HFFc6 (cell line): ENCODE data around the gene TDRD12. TPM values are rescaled to one million over a fixed set of nuclear protein-coding genes. Genes with fewer than 3 reads are reported as not detected.

Experiments used
- DNase-seq: peaks from one replicate; pipeline ENCODE4 v3.0.0-alpha.2; 2018
- H3K27ac Mint-ChIP-seq: 2 replicates; pipeline ENCODE4 v1.8.0; 2020; ENCODE audit warnings: mild to moderate bottlenecking, mixed read lengths
- H3K27me3 Mint-ChIP-seq: 2 replicates; pipeline ENCODE4 v1.8.0; 2021; ENCODE audit warnings: mild to moderate bottlenecking, moderate library complexity, mixed read lengths; ENCODE audit not compliant: insufficient read depth
- H3K36me3 Mint-ChIP-seq: 2 replicates; pipeline ENCODE4 v1.8.0; 2021; ENCODE audit warnings: low read depth, mixed read lengths
- H3K4me1 Mint-ChIP-seq: 2 replicates; pipeline ENCODE4 v1.8.0; 2020; ENCODE audit warnings: low read depth, mixed read lengths
- H3K4me3 Mint-ChIP-seq: 2 replicates; pipeline ENCODE4 v1.8.0; 2020; ENCODE audit warnings: mild to moderate bottlenecking, moderate library complexity, mixed read lengths
- H3K9me3 Mint-ChIP-seq: 2 replicates; pipeline ENCODE4 v1.8.0; 2020; ENCODE audit warnings: mild to moderate bottlenecking, mixed read lengths
- total RNA-seq, 6 experiments: library from RNA; stranded (reverse); fragmentation: NEBNext Ultra II Directional; extraction: Animal tissue kit (Norgen Biotek cat#: 25700); gene quantifications; 2 replicates in 1 of 6; 3 replicates in 5 of 6; pipeline ENCODE4 v1.2.3, GENCODE V29; 2021
- TF ChIP-seq, protein P1 (sequence below): fragments of 200-600 bp; sonication (generic); IDR thresholded peaks from 2 replicates; pipeline ENCODE4 v1.5.0; 2021; ENCODE audit warnings: antibody characterized with exemption, mild to moderate bottlenecking

TDRD12 gene
- total RNA-seq, 6 experiments from 2014 or later = 0.07 to 0.31 (median 0.18) TPM; not detected in 1

DNA sequence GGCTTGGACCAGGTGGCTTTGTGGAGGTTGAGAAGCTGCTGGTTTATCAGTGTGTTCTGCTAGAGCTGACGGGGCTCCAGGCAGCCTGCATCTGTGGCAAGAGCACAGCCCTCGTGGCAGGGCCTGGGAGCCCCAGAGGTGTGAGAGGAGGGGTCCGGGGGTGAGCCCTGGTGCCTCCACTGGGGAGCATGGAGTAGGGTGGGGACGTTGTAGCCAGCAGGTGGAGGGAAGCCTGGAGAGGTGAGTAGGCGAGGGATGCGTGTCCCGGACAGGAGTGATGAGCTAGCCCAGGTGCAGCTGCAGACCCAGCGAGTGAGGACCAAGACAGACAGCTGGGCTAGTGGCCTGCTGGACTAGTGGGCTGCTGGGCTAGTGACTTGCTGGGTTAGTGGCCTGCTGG, 99.0 kb downstream of the TDRD12 start:
- H3K27ac Mint-ChIP-seq = no peak overlapping the region
- no peaks in the 10 kb centered on the region for H3K4me1 Mint-ChIP-seq
- DNase-seq = no peak
- no peak overlapping the region for H3K4me3 Mint-ChIP-seq
- TF ChIP-seq, protein P1, sequence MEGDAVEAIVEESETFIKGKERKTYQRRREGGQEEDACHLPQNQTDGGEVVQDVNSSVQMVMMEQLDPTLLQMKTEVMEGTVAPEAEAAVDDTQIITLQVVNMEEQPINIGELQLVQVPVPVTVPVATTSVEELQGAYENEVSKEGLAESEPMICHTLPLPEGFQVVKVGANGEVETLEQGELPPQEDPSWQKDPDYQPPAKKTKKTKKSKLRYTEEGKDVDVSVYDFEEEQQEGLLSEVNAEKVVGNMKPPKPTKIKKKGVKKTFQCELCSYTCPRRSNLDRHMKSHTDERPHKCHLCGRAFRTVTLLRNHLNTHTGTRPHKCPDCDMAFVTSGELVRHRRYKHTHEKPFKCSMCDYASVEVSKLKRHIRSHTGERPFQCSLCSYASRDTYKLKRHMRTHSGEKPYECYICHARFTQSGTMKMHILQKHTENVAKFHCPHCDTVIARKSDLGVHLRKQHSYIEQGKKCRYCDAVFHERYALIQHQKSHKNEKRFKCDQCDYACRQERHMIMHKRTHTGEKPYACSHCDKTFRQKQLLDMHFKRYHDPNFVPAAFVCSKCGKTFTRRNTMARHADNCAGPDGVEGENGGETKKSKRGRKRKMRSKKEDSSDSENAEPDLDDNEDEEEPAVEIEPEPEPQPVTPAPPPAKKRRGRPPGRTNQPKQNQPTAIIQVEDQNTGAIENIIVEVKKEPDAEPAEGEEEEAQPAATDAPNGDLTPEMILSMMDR = no peak
- peaks cover 66% of the 10 kb centered on the region for H3K27me3 Mint-ChIP-seq
- H3K36me3 Mint-ChIP-seq = no peaks in the 10 kb centered on the region
- no peaks in the 10 kb centered on the region for H3K9me3 Mint-ChIP-seq

DNA sequence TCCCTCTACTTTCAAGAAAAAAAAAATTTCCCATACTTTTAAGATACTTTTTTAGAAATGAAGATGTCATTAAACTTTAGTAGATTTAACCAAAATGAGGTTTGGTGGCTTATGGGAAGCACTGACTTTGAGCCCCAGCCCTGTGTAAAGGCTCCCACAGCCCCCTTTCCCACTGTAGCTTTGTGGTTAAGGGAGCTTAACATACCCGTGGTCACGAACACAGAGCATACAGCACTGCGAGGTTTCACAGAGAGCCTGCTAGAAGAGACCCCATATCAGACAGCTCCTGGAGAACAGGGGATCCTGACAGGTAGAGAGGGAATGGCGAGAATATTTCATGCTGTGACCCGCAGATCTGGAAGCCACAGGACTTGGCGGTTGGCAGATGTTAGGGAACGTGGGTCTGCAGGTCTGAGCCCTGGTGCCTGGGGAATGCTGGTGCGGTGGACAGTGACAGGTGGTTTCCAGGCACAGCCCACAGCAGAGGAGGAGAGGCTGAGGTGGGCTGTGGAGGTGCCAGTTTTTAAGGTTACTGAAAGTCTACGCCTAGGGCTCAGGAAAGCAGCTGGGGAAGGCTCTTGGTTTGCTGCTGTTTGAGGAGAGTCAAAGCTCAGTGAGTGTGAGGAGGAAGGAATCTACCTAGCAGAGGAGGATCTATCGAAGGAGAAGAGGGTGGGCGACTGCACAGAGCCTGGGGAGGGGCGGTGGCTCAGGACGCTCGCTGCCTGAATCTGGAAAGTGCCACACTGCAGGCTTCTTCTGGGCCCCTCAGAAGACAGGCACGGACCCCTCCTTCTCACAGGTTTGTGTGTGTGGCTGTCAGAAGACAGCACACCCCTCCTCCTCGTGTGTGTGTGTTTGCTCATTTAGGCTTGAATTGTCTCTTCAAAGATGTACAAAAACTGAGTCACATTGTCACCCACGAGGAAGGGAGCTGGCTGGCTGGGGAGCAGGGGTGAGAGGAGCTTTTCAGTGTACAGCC, 100.1 kb downstream of the TDRD12 start:
- no peak for DNase-seq
- no peak overlapping the region for H3K4me3 Mint-ChIP-seq
- no peaks in the 10 kb centered on the region for H3K36me3 Mint-ChIP-seq
- no peak overlapping the region for H3K27ac Mint-ChIP-seq
- TF ChIP-seq, protein P1 = no peak
- peaks cover 70% of the 10 kb centered on the region for H3K27me3 Mint-ChIP-seq
- H3K4me1 Mint-ChIP-seq = no peaks in the 10 kb centered on the region
- H3K9me3 Mint-ChIP-seq = no peaks in the 10 kb centered on the region

DNA sequence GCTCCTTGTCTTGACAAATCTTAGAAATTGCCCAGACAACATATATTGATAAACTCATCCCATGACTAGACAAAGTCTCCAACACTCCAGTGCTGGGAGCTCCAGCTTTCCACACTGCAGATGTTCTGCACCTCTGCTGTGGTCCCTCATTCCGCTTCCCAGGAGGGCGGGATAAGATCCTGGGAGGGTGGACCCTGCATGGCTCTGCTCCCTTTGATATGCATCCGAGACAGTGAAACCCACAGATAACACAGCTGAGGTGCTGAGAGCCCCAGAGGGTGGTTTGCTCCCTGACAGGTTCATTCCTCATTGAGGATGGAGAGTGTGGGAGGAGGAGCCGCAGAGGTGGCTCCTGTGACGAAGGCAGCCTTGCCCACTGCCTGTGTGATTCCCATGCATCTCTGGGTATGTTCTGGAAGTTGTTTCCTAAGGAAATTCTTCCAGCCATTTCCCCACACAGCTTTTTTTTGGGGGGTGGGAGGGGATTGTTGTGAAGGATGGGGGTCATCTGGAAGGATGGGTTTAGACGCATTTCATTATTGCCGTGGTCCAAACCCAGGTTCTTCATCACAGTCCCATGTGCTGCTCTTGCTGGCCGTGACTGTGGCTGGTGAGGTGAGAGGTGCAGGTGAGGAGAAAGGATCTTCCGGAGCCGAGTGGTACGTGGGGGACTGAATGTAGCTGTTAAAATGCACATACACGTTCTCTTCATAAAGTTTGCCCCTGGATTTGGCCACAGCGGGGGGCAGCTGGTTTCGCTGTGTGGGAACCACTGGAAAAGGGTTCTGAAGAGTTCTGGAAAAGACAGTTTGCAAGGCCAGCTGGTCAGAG, 103.6 kb downstream of the TDRD12 start:
- DNase-seq = no peak
- no peak overlapping the region for H3K27ac Mint-ChIP-seq
- no peaks in the 10 kb centered on the region for H3K4me1 Mint-ChIP-seq
- H3K36me3 Mint-ChIP-seq = no peaks in the 10 kb centered on the region
- TF ChIP-seq, protein P1 = no peak
- no peak overlapping the region for H3K4me3 Mint-ChIP-seq
- H3K27me3 Mint-ChIP-seq = peaks cover 59% of the 10 kb centered on the region
- H3K9me3 Mint-ChIP-seq = no peaks in the 10 kb centered on the region

DNA sequence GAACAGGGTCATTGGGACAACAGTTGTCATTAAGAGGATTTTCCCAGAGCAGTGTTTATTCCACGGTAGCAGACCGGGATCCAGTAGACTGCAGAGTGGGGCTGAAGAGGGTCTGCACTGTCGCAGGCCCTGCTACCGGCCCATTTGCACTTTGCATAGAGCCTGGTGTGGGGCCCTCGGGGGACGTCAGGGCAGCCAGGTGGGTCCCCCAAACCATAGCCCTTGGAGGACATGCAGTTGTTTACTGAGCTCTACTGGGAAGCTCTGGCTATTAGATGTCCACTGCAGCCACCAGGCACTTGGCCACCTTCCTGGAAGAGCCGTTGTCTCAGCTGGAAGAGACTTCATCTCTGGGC, 104.2 kb downstream of the TDRD12 start:
- peaks cover 59% of the 10 kb centered on the region for H3K27me3 Mint-ChIP-seq
- TF ChIP-seq, protein P1 = no peak
- H3K27ac Mint-ChIP-seq = no peak overlapping the region
- no peak overlapping the region for H3K4me3 Mint-ChIP-seq
- H3K9me3 Mint-ChIP-seq = no peaks in the 10 kb centered on the region
- DNase-seq = no peak
- H3K36me3 Mint-ChIP-seq = no peaks in the 10 kb centered on the region
- H3K4me1 Mint-ChIP-seq = no peaks in the 10 kb centered on the region

DNA sequence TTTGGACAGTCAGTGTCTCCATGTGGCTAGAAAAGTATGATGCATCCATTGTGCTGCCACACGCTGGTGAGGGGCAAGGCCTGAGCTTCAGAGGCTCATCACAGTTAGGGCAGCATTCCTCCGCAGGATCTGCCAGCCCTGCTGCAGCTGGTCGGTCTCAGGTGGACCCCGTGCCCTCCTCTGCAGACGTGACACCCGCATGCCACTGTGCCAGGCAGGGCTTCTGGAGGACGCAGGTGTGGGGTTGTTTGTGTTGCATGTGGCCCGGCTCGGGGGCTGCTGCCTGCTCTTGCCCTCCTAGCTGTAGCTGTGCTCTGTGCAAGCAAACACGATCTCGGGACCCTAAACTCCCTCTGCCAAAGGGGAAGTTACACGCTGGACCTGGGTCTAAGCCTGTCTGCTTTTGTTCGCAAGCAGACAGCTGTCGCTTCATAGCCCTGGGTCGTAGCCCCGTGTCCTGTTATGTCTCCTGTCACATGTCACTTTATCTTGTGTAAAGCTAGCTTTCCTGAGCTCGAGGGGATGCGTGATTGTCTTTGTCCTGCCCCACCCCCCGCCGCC, 104.7 kb downstream of the TDRD12 start:
- Mint-ChIP-seq H3K4me1 (no peaks in the 10 kb centered on the region), H3K27ac (no peak overlapping the region), H3K9me3 (no peaks in the 10 kb centered on the region), H3K4me3 (no peak overlapping the region), H3K27me3 (peaks cover 59% of the 10 kb centered on the region), H3K36me3 (no peaks in the 10 kb centered on the region)
- TF ChIP-seq, protein P1 = no peak
- no peak for DNase-seq
